Activated T-cell treated with anti-CD3 and anti-CD28 coated beads for 48 hours (primary cell): ENCODE results near the gene TEC.

Experiments used
- DNase-seq: peaks from one replicate; pipeline ENCODE4 v3.0.0-alpha.2; 2020; ENCODE audit warnings: low read depth

The TEC gene

DNA sequence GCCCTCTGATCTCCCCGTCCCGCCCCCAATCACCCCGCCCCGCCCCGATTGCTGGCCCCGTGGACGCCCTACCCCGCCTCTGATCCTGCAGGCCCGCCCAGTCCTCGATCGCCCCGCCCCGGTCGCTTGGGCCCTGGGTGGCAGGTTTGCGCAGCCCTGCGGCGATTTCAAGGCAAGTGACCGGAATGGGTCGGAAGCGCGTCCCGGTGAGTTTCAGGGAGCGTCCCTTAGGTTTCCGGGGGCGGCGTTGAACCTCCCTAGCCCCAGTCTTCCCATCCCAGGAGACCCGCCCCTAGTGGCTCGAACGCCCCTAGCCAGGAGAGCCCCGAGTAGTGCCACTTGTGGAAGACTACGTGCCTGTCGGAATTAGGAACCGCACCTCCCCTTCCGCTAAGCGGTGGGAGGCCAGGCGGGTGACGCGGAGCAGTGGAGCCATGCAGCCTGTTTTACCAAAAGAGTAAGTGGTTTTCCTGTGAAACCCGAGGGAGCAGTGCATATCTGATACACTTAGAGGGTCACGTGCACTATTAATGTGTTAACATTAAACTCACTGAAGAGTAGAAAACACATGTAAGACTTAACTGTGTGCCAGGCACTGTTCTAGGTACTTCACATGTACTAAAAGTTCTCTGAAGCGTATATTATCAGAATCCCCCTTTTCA, 354 bp upstream of the TEC start:
- peak; percentile 90 for DNase-seq

DNA sequence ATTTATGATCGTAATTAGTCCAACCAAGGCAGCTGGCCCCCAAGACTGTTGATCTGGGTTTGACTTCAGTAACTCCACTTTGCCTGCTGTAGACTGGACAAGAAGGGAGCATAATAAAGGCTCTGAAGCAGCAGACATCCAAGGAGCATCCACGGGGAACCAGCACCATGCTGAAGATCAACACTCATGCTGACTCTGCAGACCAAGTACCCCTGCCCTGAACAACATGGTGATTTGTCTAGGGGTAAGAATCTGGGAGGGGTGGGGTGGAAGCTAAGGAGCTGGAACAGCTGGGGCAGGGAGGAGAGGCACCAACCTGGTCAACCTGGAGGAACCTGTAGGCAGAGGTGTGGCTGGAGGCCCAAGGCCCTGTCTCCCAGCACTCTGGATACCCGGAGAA, 2.1 kb downstream of the TEC start:
- DNase-seq: no peak

DNA sequence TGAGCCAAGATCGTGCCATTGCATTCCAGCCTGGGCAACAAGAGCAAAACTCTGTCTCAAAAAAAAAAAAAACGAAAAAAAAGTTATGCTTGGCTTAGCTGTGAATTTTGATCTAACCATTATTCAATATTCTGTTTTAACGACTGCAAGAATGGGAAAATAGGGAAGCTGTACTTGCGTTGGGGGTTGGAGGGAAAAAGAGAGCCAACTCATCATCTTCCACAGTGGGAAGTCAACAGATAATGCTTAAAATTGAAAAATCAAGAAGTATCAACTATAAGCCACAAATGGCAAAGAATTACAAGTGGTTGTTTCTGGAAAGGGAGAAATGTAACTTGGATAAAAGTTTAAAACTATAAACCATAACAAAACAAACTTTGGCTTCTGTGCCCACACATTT, 2.9 kb downstream of the TEC start:
- no peak for DNase-seq

DNA sequence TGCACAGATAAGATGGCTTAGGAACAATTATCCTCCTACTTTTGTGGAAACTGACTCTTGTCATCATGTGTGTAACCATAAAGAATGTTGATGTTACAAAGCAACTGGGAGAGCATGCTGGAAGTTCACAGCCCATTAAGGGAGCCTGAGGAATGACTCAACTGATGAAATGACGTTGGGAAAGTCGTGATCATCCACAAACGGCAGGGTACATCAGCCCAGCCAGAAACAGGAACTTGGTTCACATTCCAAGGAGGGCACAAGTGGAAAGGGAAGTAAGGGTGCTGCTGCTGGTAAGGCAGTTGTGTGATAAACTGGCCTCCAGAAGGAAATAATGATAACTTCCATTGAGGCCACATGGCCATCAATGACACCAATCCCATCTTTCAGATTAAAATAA, 6.7 kb downstream of the TEC start:
- no peak for DNase-seq

DNA sequence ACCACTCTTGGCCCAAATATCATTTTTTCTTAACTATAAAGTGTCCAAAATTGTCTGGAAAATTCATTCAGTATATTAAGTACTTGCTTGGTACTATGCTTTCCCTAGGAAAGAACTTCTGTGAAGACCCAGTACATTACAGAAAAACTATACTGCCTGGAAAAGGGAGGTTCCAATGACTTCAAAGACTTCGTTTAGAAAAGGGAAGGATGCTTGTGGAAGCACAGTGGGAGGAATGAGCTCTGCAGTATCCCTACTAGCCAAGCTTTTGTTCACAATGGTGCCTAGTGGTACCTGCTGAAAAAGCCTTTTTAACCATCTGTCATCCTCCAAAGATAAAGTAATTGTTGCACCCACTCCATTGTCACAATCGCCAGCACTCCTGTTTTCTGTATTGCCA, 7.2 kb downstream of the TEC start:
- DNase-seq: no peak

DNA sequence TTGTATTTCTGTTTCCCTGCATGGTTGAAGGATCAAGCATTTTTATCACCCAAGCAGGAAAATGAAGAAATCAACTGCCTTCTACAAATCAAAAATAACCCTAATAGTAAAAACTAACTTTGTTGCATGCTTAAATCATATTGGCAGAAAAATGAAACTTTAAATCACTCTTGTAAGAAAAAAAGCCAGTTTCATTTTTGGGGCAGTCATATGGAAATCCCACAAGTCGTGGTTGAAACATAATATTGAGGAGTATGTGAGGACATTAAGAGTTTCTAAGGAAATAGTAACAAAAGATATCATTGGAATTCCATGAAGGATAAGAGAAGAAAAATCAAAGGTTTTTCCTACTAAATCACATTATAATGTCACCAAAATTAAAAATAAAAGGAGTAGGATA, 8.4 kb downstream of the TEC start:
- no peak for DNase-seq

DNA sequence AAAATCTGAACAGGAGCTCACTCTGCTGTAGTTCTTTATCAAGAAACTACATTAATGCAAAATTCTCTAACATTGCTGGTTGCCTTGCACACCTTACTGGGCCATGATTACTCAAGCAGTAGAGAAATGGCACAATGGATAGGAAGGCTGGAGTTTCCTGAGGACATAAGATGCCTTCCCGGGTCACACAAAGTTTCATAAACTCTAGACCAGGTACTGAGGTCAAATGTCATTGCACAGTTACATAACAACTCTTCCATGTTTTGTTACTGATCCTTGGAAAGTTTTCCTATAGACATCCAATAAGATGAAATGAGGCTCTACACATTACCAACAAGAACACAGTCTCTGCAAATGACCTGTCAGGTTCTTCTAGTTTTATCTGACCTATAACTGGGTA, 9.9 kb downstream of the TEC start:
- DNase-seq: no peak

DNA sequence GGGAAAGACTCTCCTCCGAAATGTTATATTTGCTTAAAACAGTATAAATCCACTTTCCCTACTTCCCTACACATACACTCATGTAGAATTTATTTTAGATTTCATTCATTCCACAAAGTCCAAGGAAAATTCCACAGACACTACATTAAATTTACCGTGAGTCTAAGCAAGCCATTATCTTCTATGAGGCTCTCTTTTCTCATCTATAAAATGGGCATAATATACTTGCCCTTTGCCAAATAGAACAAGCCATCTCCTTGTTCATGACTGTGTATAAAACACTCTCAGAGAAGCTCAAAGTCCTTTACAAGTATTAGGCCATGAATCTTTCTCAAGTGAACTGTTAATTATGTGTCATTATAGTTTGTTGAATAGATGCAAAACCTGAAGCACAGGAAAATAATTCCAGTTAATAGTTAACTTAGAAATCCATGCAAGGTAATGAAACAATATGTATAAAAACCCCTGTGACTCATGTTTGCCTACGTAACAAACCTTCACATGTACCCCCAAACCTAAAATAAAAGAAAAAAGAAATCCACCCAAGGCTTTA, 10.7 kb downstream of the TEC start:
- DNase-seq: no peak

DNA sequence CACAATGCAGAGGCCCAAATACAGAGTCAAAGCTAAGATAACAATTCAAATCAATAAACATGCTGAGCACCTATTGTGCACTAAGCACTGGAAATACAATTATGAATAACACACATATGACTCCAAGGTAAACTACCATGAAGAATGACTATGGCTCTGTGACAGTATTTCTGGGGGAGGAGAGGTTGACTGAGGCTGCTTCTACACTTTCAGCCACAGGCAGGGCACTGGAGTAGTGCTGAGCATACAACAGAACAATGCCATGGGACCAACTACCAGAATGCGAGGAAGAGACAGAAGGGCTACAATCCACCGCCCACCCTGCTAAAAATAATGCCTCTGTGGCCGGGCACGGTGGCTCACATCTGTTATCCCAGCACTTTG, 13.7 kb downstream of the TEC start:
- DNase-seq: no peak

DNA sequence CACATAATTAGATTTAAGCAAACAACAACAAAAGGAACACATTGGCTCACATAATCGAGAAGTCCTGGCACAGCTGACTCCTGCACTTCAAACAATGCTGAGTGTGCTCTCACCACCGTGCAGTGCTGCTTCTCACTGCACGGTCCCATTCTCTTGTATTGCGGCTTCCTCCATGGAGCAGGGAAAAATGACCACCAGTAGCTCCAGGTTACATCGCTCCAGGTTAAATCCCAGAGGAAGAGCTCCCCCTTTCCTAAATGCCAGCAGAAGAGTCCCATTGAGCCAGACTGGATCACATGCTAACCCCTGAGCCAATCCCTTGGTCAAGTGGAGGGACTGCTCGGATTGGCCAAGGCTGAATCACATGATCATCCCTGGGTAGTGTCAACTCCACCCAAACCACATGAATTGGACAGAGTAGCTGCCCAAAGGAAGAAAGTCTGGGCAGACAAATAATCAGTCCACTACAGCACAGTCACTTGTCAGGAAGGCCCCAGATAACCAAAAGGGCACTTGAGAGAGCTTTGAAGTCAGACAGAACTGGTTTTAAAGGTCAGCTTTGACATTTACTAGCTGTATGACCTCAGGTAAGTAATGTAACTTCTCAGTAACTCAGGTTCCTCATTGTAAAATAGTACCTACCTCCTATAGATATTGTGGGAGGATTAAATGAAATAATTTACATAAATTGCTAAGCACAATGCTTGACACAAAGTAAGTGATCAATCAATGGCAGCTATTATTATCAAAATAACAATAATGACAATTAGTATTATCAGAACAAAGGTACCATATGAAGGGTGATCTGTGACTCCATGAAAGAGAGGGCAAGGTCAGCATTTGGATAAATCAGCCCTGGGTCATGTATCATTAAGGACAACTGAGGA, 14.3 kb downstream of the TEC start:
- DNase-seq: no peak

DNA sequence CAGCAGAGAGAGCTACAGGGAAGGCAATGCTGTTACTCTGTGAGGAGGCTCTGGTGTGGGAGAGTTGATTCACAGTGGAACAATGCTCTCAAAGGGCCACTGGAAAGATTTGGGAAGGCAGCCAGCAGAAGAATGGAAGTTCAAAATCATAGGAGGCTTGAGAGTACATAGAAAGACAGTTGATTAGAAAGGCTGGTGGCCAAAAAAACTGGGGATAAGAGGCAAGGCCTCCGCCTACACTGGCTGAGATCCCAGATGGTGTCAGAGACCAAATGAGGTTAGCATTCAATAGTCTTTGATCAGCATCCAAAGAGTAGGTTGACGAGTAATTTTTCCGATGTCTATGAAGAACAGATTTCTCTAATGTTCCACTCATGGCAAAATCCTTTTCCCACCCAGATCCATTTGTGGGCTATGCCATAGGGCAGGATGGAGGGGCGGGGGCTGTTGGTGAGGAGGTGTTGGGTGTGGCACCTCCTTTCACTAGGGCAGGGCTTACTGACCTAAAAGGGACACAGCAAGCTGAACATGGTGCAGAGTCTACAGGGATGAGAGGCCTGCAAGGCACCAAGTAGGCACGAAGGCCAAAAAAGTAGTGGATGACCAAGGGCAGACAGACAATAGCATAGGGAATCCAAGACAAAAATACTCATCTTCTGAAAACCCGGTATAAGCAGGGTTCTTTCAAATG, 15.1 kb downstream of the TEC start:
- DNase-seq: no peak

DNA sequence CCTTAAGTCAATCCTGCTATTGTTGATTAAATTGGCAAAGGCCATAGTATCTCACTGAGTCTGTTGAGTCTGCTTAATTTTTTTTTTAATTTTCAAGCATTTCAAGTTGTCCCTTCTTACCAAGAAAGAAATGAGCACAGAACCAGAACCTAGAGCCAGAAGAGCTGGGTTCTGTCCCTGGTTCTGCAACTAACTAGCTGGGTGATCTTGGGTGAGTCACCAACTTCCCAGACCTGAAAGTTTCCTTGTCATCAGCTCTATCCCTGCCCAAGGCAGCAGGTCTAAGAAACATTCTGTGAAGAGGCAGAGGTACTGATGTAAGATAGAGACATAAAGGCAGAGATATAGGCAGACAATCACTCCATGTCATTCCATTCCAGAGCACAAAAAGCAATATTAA, 17.3 kb downstream of the TEC start:
- DNase-seq: no peak

DNA sequence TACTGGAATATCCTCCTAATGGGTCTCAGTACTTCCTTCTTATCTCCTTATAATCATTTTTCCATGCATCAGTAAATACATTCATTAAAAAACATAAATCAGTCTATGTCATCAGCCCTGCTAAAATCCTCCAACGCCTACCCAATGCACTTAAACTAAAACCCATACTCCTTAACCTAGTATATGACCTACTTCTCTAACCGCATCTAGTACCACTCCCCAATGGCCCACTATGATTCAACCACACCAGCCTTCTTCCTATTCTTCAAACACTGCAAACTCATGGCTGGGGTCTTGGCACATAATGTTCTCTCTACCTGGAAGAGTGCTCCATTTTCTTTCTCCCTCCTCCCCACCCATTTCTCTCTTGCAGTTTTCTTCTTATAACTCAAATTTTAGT, 18.7 kb downstream of the TEC start:
- DNase-seq: no peak

DNA sequence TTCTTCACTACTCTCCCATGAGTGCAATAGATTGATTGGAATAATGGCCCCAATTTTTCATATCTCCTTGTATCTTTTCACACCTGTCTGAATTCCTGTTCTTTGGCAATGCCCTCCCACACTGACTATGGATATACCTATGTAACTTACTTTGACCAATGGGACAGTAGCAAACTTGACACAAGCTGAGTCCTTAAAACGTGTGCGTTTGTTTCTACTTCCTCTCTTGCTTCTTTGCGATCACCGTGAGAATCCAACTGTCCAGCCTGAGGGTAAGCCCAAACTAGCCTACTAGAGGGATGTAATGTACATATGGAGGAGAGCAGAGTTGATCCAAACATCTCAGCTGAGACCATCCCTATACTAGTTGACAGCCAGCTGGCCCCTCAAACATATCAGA, 19.3 kb downstream of the TEC start:
- no peak for DNase-seq

DNA sequence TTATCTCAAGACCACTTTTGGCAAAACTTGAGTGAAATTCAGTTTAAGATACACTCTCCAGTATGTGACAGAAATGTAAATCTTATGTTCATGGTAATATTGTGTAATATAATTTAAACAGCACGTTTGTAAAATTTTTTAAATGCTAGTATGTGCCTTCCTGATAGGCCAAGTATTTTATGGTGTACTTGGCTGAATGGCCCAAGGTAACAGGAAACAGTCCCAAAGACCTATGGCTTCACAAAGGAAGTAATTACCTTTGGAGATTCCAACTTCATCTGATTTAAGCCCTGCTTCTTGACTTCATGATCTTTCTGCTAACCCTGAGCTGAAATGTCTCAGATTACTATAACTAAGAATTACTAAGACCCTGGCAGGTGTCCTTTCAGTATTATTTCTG, 20.3 kb downstream of the TEC start:
- DNase-seq: no peak

DNA sequence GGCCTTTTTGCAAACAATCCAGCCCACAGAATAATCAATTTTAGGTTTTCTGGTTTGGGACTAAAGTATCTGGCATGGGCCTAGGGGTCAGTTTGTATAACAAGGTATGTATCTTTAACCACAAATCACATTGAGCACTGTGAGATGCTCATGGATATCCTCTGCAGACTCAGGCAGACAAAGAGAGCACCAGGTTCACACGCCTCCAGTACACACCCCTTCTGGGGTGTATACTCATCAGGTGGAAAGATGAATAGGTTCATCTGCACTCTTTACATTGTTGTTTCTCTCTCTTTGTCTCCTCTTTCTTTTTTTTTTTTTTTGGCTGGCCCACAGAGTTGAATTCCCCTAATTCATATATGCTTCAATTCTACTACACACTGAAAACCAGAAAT, 21.1 kb downstream of the TEC start:
- no peak for DNase-seq

DNA sequence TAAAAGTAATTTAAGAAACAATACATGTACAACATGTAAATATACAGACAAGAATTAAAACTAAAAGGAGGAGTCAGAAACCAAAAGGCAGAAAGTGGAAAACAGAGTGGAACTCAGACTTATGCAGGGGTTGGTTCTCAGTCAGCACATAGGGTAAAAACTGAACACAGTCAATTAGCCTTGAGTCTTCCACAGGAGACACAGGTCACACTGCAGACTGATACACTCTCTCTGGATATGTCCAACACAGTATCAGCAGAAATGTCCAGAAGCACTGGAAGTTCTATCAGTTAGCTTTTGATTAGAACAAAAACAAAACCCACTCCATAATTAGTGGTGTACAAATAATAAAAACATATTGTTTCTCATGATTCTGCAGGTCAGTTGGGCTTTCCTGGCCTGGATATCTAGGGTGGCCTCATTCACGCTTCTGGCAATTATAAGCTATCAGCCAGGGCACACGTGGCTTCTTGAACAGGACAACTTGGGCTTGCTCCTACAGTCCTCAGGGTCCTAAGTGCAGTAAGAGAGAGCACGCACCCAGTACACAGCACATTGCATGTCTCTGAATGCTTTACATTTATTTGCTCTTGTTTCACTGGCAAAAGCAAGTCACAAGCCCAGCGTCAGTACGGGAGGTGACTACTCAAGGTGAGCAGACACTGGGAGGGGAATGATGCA, 21.6 kb downstream of the TEC start:
- no peak for DNase-seq

DNA sequence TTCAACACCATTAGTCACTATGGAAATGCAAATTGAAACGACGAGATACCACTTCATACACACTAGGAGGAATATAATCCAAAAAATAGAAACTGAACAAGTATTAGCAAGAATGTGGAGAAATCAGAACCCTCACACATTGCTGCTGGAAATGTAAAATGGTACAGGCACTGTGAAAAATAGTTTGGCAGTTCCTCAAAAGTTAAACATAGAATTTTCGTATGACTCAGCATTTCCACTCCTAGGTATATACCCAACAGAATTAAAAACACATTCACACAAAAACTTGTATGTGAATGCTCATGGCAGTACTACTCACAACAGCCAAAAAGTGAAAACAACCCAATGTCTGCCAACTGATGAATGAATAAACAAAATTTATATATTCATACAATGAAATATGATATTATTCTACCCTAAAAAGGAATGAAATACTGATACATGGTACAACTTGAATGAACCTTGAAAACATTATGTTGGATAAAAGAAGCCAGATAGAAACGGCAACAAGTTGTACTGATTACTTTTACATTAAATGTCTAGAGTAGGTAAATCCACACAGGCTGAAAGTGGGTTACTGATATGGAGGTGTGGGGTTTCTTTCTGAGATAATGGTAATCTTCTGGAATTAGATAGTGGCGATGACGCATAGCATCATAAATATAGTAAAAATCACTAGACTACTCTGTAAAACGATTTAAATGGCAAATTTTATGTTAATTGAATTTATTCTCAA, 22.3 kb downstream of the TEC start:
- no peak for DNase-seq

DNA sequence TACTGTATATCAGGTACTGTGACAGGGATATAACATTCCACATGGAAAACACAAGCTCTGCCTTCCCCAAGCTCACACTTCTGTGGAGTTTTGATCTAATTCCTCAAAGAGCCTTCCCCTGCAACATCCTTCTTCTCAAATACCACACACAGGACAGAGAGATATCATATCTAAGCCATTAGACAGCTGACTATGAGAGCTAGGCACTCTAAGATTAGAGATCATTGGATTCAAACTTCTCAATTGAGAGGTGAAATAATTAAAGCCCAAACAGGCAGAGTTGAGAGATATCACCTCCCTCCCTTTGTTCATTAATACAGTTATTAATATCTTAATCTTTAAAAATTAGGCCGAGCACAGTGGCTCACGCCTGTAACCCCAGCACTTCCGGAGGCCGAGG, 25.0 kb downstream of the TEC start:
- no peak for DNase-seq

DNA sequence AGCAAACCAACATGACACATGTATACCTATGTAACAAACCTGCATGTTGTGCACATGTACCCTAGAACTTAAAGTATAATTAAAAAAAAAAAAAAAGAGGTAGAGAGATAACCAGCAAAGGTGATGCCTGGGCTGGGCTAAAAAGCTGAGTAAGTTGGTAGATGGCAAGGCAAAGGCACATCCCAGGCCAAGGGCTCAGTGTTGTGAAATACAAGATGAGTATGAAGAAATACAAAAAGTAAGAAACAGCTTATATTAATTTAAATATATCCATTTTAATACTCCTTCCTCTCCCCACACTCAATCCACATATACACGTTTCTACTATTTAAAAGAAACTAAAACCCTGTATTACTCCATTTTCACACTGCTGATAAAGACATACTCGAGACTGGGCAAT, 25.8 kb downstream of the TEC start:
- DNase-seq: no peak

DNA sequence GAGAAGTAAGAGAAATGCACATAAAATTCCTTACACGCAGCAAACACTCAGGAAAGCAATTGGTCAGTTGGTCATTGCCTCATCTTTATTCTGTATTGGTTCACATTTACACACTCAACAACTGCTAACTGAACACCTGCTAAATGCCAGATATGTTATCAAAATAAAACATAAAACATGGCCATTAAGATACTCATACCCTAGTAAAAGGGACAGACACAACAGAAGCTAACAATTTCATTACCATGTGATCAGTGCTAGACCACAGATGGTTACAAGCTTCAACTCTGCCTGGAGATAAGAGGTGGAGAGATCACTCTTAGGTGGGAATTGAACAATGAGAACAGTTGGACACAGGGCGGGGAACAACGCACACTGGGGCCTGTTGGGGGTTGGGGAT, 26.2 kb downstream of the TEC start:
- no peak for DNase-seq
